K562 (cell line): Measurements from ENCODE around the gene UHRF1. TPM values are rescaled to one million over a fixed set of nuclear protein-coding genes. Genes with fewer than 3 reads are reported as not detected.

Experiments
- ARNT ChIP-seq, 2 experiments: fragments of 450-650 bp; IDR thresholded peaks; 2 replicates each; pipeline ENCODE4 v1.6.1; 2016; ENCODE audit warnings: mild to moderate bottlenecking in 1 of 2
- CREB3 ChIP-seq: fragments of 450-650 bp; conservative IDR thresholded peaks from 2 replicates; pipeline ENCODE4 v1.6.1; 2016; ENCODE audit warnings: missing genetic modification characterization, low read depth, mild to moderate bottlenecking, missing compliant biosample characterization, moderate library complexity
- CTBP1 ChIP-seq: fragments of 450-650 bp; IDR thresholded peaks from 2 replicates; pipeline ENCODE4 v1.6.1; 2016; ENCODE audit warnings: borderline replicate concordance
- ELF2 ChIP-seq: fragments of 250-450 bp; sonication (Bioruptor Pico); IDR thresholded peaks from 2 replicates; pipeline ENCODE4 v1.5.0; 2021; ENCODE audit warnings: mild to moderate bottlenecking
- ELF4 ChIP-seq: fragments of 450-650 bp; formaldehyde crosslinking; IDR thresholded peaks from 2 replicates; pipeline ENCODE4 v1.4.0; 2022; ENCODE audit warnings: missing genetic modification characterization
- FIP1L1 ChIP-seq: fragments of 200-400 bp; formaldehyde crosslinking; IDR thresholded peaks from 2 replicates; pipeline ENCODE4 v1.6.1; 2018; ENCODE audit warnings: mild to moderate bottlenecking, low read depth, low read length; ENCODE audit not compliant: poor library complexity, severe bottlenecking
- GTF3C2 ChIP-seq: IDR thresholded peaks from 3 replicates; pipeline ENCODE4 v1.6.1; 2011; ENCODE audit warnings: borderline replicate concordance, mild to moderate bottlenecking, moderate library complexity; ENCODE audit not compliant: insufficient read length; ENCODE audit errors: extremely low read depth
- LEF1 ChIP-seq: fragments of 450-650 bp; IDR thresholded peaks from 2 replicates; pipeline ENCODE4 v1.6.1; 2016; ENCODE audit warnings: mild to moderate bottlenecking
- MAFF ChIP-seq: IDR thresholded peaks from 2 replicates; pipeline ENCODE4 v1.6.1; 2012; ENCODE audit warnings: low read length, improper control_type of control experiment
- MAFG ChIP-seq: fragments of 450-650 bp; conservative IDR thresholded peaks from 2 replicates; pipeline ENCODE4 v1.6.1; 2016; ENCODE audit warnings: missing genetic modification characterization, missing compliant biosample characterization
- NR2C1 ChIP-seq, 2 experiments: fragments of 450-650 bp; IDR thresholded peaks; 2 replicates each; pipeline ENCODE4 v1.6.1; 2017; ENCODE audit warnings: mild to moderate bottlenecking in 2 of 2, antibody characterized with exemption in 1 of 2, inconsistent platforms in 1 of 2, missing compliant biosample characterization in 1 of 2, missing genetic modification characterization in 1 of 2
- PRDM10 ChIP-seq: fragments of 450-650 bp; IDR thresholded peaks from 2 replicates; pipeline ENCODE4 v1.6.1; 2018; ENCODE audit not compliant: partially characterized antibody
- RBBP5 ChIP-seq: fragments of 200-600 bp; sonication (generic); IDR thresholded peaks from 2 replicates; pipeline ENCODE4 v1.6.1; 2012; ENCODE audit warnings: borderline replicate concordance, mild to moderate bottlenecking, low read length, control low read depth, inconsistent platforms; ENCODE audit not compliant: insufficient read depth, poor library complexity, severe bottlenecking
- SETDB1 ChIP-seq: IDR thresholded peaks from one replicate; pipeline ENCODE4 v1.6.1; 2012; ENCODE audit warnings: low read length, control low read depth, inconsistent platforms
- SMARCA5 ChIP-seq: fragments of 450-650 bp; IDR thresholded peaks from 2 replicates; pipeline ENCODE4 v1.6.1; 2016
- ZBTB1 ChIP-seq: sonication (generic); formaldehyde crosslinking; IDR thresholded peaks from 2 replicates; pipeline ENCODE4 v1.8.1; 2023; ENCODE audit warnings: missing genetic modification reagents, low read depth, mild to moderate bottlenecking, borderline replicate concordance
- ZBTB2 ChIP-seq: fragments of 450-650 bp; IDR thresholded peaks from 2 replicates; pipeline ENCODE4 v1.6.1; 2016; ENCODE audit warnings: antibody characterized with exemption
- ZNF583 ChIP-seq: fragments of 250-450 bp; sonication (Bioruptor Pico); IDR thresholded peaks from 2 replicates; pipeline ENCODE4 v1.4.0; 2020
- ZNF586 ChIP-seq: fragments of 450-650 bp; formaldehyde crosslinking; conservative IDR thresholded peaks from 2 replicates; pipeline ENCODE4 v1.4.0; 2020; ENCODE audit warnings: mild to moderate bottlenecking, moderate library complexity
- polyA plus RNA-seq, 8 experiments: library from polyadenylated mRNA; depleted of rRNA in 4 of 8; stranded (reverse) in 5 of 8; unstranded in 3 of 8; fragments of >200 nt; fragmentation: Nextera tagmentation in 2 of 8; fragmentation: Illumina TruSeq in 1 of 8; extraction: Ambion mirVana in 2 of 8; extraction: Trizol in 1 of 8; gene quantifications; 2 replicates each; pipeline versions ENCODE4 v1.2.1 to v1.2.3, GENCODE V29; 2011 to 2014; ENCODE audit warnings: inconsistent platforms in 1 of 8, missing spikeins in 1 of 8
- total RNA-seq, 7 experiments: library from RNA; depleted of rRNA in 6 of 7; stranded (reverse); fragments of >200 nt in 6 of 7; fragmentation: Illumina TruSeq in 2 of 7; extraction: Trizol in 2 of 7; gene quantifications; 2 replicates each; pipeline versions ENCODE4 v1.2.1 to v1.2.3, GENCODE V29; 2011 to 2021; ENCODE audit warnings: low replicate concordance in 1 of 7

The UHRF1 gene
- total and polyA plus RNA-seq, 9 of the 15 experiments (the other 6 are each of a cell fraction or from before 2014, with no cell fraction given) = 6.0 to 101 (median 30.9) TPM

GRCh38 chr19:4909156-4909896 lies at the start of gene UHRF1 (continued):
- TF ChIP-seq GTF3C2 (no peak), PRDM10 (no peak), ZBTB1 (CRISPR knock-in tag) (peak; percentile 54; the same call in 1 of the 2 replicates), CREB3 (tag) (no peak), NR2C1 (IDR thresholded peaks at IDR 0.05) (no peak), NR2C1 (tag; IDR thresholded peaks at IDR 0.05) (no peak), ELF4 (CRISPR knock-in tag) (no peak), MAFG (tag) (no peak), ZNF583 (CRISPR knock-in tag) (no peak), FIP1L1 (peak; percentile 81), ARNT (IDR thresholded peaks at IDR 0.05) (no peak), RBBP5 (peak; percentile 84), LEF1 (no peak), ZNF586 (no peak), MAFF (no peak), ZBTB2 (peak; percentile 14; the same call in 1 of the 2 replicates), SETDB1 (no peak), ELF2 (CRISPR knock-in tag) (no peak), SMARCA5 (no peak), CTBP1 (peak; percentile 66; the same call in 1 of the 2 replicates)
